AG09319 (cell line): ENCODE measurements around the gene SLC38A3.

Source experiments
- DNase-seq: peaks from one replicate; pipeline ENCODE4 v3.0.0-alpha.2; 2010; ENCODE audit warnings: low read depth; ENCODE audit errors: extremely low read depth
- CTCF ChIP-seq: IDR thresholded peaks from 2 replicates; pipeline ENCODE4 v1.5.1; 2011; ENCODE audit warnings: low read depth, mild to moderate bottlenecking, inconsistent platforms, low read length, moderate library complexity

The SLC38A3 gene

DNA sequence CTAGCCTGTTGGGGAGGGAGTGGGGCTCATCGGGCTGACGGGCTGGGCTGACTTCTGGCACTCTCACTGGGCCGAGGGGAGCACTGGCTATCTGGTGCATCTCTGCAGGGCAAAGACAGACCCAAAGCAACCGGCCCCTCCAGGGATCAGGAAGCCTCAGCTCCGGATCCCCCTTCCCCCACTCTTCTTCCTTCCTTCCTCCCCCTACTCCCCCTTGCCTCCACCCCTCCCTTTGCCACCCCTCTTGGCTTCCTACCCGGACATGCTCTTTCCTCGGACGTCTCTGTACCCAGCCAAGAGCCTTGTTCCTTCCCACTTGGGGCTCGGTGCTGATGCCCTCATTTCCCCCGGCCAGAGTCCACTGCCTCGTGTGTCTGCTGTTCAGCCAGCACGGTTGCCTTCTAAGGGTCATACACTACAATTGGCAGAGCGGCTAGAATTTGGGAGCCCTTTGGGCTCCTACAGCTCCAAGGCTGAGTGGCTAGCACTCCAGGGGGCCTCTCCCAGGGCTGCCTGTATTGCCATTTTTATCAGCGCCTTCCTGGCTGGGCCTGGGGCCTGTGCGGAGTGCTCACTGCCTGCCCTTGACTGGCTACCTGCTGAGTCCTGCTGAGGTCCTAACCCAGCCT, 39.0 kb upstream of the SLC38A3 start:
- no peak for DNase-seq
- no peak for TF ChIP-seq CTCF

DNA sequence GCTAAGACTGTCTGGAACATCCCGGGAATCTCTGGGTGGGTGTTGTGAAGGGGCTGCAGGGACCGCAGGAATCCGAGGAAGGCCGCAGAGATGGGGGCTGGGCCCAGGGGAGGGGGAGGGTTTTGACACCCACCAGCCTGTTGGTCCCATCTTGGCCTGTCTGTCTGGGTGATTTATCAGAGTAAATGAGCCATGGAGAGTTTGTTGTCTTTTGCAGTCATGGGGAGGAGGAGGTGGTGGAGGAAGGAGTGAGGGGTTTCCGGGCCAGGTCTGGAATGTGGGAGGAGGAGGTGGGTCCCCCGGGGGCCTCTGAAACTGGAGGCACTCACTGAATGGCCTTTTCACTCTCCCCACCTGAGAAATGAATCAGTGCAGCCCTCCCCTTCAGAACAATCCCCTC, 38.5 kb upstream of the SLC38A3 start:
- no peak for DNase-seq
- no peak for TF ChIP-seq CTCF

GRCh38 chr3:50167069-50167840, 37.8 kb upstream of the SLC38A3 start:
- TF ChIP-seq CTCF: no peak
- no peak for DNase-seq

DNA sequence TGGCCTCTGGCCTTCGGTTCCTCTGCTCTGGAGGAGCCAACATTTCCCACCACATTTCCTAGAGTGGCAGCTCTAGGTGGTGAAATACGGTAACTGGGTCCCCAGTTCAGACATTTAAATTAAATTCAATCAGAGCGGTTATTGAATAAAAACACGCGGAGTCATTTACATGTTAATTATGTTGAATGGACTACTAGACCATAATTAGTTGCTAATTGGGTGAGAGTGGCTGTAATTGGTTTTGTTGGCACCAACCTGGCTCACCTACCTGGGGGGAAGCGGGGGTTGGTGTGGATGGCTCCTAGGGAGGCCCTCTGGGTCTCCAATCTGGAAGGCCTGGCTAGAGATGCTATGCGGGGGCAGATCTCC, 37.2 kb upstream of the SLC38A3 start:
- TF ChIP-seq CTCF: no peak
- no peak for DNase-seq

DNA sequence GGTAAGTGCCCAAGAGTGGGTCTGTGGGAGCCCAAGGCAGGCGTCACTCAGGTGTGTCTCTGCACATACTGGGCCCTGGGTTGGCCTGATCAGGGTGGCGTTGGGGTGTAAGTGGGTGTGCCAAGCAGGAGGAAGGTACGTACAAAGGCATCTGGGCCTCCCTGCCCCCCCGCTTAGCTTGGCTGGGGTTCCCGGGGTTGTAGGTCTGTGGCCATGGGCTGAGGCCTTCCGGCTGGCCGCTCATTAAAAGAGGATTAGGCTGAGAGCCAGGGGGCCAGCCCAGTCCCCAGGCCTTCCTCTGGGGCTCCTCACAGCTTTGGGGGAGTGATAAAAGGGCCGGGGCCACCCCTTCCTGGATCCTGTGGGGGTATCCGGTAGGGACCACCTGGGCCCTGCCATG, 36.7 kb upstream of the SLC38A3 start:
- no peak for TF ChIP-seq CTCF
- no peak for DNase-seq

DNA sequence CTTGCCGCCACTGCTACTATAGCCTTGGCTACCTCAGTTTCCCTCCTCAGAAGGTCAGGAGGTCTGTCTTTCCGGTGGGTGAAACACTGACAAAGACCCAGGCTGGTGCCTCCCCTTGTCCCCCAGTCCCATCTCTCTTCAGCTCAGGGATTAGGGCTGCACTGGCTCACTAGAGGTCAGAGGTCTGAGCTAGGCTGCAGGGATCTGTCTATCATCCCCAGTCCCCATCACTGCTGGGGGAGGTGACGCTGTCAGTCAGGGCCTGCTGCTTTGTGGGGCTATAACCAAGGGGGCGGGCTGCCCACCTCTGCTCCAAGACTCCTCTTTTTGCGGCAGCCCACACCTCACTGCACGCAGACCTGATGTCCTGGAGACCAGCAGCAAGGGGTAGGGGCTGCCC, 36.3 kb upstream of the SLC38A3 start:
- no peak for TF ChIP-seq CTCF
- no peak for DNase-seq

- no peak for DNase-seq
Measured at GRCh38 chr3:50169232-50169832, 35.7 kb upstream of the SLC38A3 start.

More at GRCh38 chr3:50169232-50169832, 35.7 kb upstream of the SLC38A3 start:
- no peak for TF ChIP-seq CTCF
